WTC11 (cell line): ENCODE results near the gene TRIM22. TPM values are rescaled to one million over a fixed set of nuclear protein-coding genes. Genes with fewer than 3 reads are reported as not detected.

Experiments
- ATAC-seq: fragments of 200-7000 bp; cut with Tn5 transposase; 2 replicates; pipeline ENCODE4 v1.10.0; 2021; ENCODE audit warnings: mild to moderate bottlenecking, moderate library complexity
- CTCF ChIA-PET: fragments of 300-600 bp; sonication (Branson Sonifier 250); formaldehyde crosslinking; loops from one replicate; lab custom pipeline; 2021; ENCODE audit warnings: antibody characterized with exemption; lab: Charles Lee
- POLR2A ChIA-PET: fragments of 350-600 bp; sonication (Branson Sonifier 250); formaldehyde crosslinking; loops from one replicate; lab custom pipeline; 2021; ENCODE audit warnings: antibody characterized with exemption; lab: Charles Lee
- DNase-seq: peaks from one replicate; pipeline ENCODE4 v3.0.0; 2021; ENCODE audit warnings: low spot score
- H3K27ac Mint-ChIP-seq: 2 replicates; pipeline ENCODE4 v1.8.0; 2021; ENCODE audit warnings: mixed read lengths
- H3K27me3 Mint-ChIP-seq: 2 replicates; pipeline ENCODE4 v1.8.0; 2021; ENCODE audit warnings: low read depth, mild to moderate bottlenecking, moderate library complexity, mixed read lengths
- H3K36me3 Mint-ChIP-seq: 2 replicates; pipeline ENCODE4 v1.8.0; 2021; ENCODE audit warnings: mixed read lengths
- H3K4me1 Mint-ChIP-seq: 2 replicates; pipeline ENCODE4 v1.8.0; 2022; ENCODE audit warnings: mixed read lengths
- H3K4me3 Mint-ChIP-seq: 2 replicates; pipeline ENCODE4 v1.8.0; 2021; ENCODE audit warnings: mild to moderate bottlenecking, moderate library complexity, mixed read lengths
- H3K9me3 Mint-ChIP-seq: 2 replicates; pipeline ENCODE4 v1.8.0; 2021; ENCODE audit warnings: mixed read lengths
- AFF4 ChIP-seq: sonication (generic); formaldehyde crosslinking; IDR thresholded peaks from 2 replicates; pipeline ENCODE4 v1.8.1; 2023; ENCODE audit warnings: mild to moderate bottlenecking, missing genetic modification reagents, borderline replicate concordance
- AR ChIP-seq: fragments of 250-450 bp; sonication (Bioruptor Pico); IDR thresholded peaks from 2 replicates; pipeline ENCODE4 v1.9.0; 2021; ENCODE audit warnings: mild to moderate bottlenecking
- ATF6 ChIP-seq: sonication (generic); formaldehyde crosslinking; IDR thresholded peaks from 2 replicates; pipeline ENCODE4 v1.8.1; 2023; ENCODE audit warnings: mild to moderate bottlenecking, missing genetic modification reagents
- CREM ChIP-seq: sonication (generic); formaldehyde crosslinking; IDR thresholded peaks from 2 replicates; pipeline ENCODE4 v1.8.1; 2022; ENCODE audit warnings: mild to moderate bottlenecking, missing genetic modification reagents, moderate library complexity
- HMGXB4 ChIP-seq: sonication (generic); formaldehyde crosslinking; IDR thresholded peaks from 2 replicates; pipeline ENCODE4 v1.8.1; 2023; ENCODE audit warnings: mild to moderate bottlenecking, moderate library complexity, missing genetic modification reagents
- IRF1 ChIP-seq: sonication (generic); formaldehyde crosslinking; IDR thresholded peaks from 2 replicates; pipeline ENCODE4 v1.8.0; 2023; ENCODE audit warnings: missing genetic modification reagents
- KAT7 ChIP-seq: sonication (generic); formaldehyde crosslinking; IDR thresholded peaks from 2 replicates; pipeline ENCODE4 v1.8.1; 2023; ENCODE audit warnings: missing genetic modification reagents, mild to moderate bottlenecking, borderline replicate concordance
- MYBL2 ChIP-seq: sonication (generic); formaldehyde crosslinking; IDR thresholded peaks from 2 replicates; pipeline ENCODE4 v1.8.1; 2023; ENCODE audit warnings: mild to moderate bottlenecking, moderate library complexity, missing genetic modification reagents
- NFATC4 ChIP-seq: fragments of 250-450 bp; sonication (Bioruptor Pico); IDR thresholded peaks from 2 replicates; pipeline ENCODE4 v1.9.0; 2021; ENCODE audit warnings: mild to moderate bottlenecking
- NR2C2 ChIP-seq: sonication (generic); formaldehyde crosslinking; IDR thresholded peaks from 2 replicates; pipeline ENCODE4 v1.8.0; 2022; ENCODE audit warnings: mild to moderate bottlenecking, missing genetic modification reagents
- NR3C1 ChIP-seq: sonication (generic); formaldehyde crosslinking; conservative IDR thresholded peaks from 2 replicates; pipeline ENCODE4 v1.8.1; 2023; ENCODE audit warnings: low read depth, mild to moderate bottlenecking, missing genetic modification reagents
- OVOL2 ChIP-seq: fragments of 250-450 bp; sonication (Bioruptor Pico); IDR thresholded peaks from 2 replicates; pipeline ENCODE4 v1.9.0; 2021; ENCODE audit warnings: mild to moderate bottlenecking, borderline replicate concordance
- PRDM15 ChIP-seq: sonication (generic); formaldehyde crosslinking; IDR thresholded peaks from 2 replicates; pipeline ENCODE4 v1.8.0; 2022; ENCODE audit warnings: missing genetic modification reagents
- PRRX2 ChIP-seq: fragments of 250-450 bp; sonication (Bioruptor Pico); IDR thresholded peaks from 2 replicates; pipeline ENCODE4 v1.8.0; 2021; ENCODE audit warnings: mild to moderate bottlenecking
- RELA ChIP-seq: sonication (generic); formaldehyde crosslinking; IDR thresholded peaks from 2 replicates; pipeline ENCODE4 v1.8.1; 2022; ENCODE audit warnings: missing genetic modification reagents, mild to moderate bottlenecking, borderline replicate concordance
- RORB ChIP-seq: fragments of 250-450 bp; sonication (Bioruptor Pico); IDR thresholded peaks from 2 replicates; pipeline ENCODE4 v1.9.0; 2021; ENCODE audit warnings: mild to moderate bottlenecking
- SMAD3 ChIP-seq: sonication (generic); formaldehyde crosslinking; IDR thresholded peaks from 2 replicates; pipeline ENCODE4 v1.8.0; 2022; ENCODE audit warnings: missing genetic modification reagents, mild to moderate bottlenecking, borderline replicate concordance
- ZSCAN18 ChIP-seq: fragments of 250-450 bp; sonication (Bioruptor Pico); IDR thresholded peaks from 2 replicates; pipeline ENCODE4 v2.1.2; 2022; ENCODE audit warnings: mild to moderate bottlenecking, moderate library complexity
- total RNA-seq: library from RNA; stranded (reverse); gene quantifications from 3 replicates; pipeline ENCODE4 v1.2.3, GENCODE V29; 2021

TRIM22 gene
- total RNA-seq, 1 experiment from 2014 or later = 78.9 TPM

- Mint-ChIP-seq H3K36me3 (peaks cover 36% of the 10 kb centered on the region), H3K9me3 (no peaks in the 10 kb centered on the region), H3K27ac (0 out of 2 replicates have a peak overlapping the region, but pooled peaks have one; percentile 57), H3K4me1 (no peaks in the 10 kb centered on the region), H3K4me3 (no peak overlapping the region), H3K27me3 (no peaks in the 10 kb centered on the region)
- ChIA-PET POLR2A (no interaction called here), CTCF (no interaction called here)
- ATAC-seq (no peak), DNase-seq (no peak)
- TF ChIP-seq RELA (CRISPR knock-in tag) (no peak), PRDM15 (CRISPR knock-in tag) (no peak), ZSCAN18 (no peak), CREM (no peak), RORB (CRISPR knock-in tag) (no peak), NR2C2 (no peak), IRF1 (CRISPR knock-in tag) (no peak), SMAD3 (CRISPR knock-in tag) (no peak), HMGXB4 (no peak), NR3C1 (CRISPR knock-in tag) (no peak), PRRX2 (no peak), AR (CRISPR knock-in tag) (no peak), OVOL2 (CRISPR knock-in tag) (no peak), AFF4 (CRISPR knock-in tag) (no peak), KAT7 (CRISPR knock-in tag) (no peak), MYBL2 (CRISPR knock-in tag) (no peak), NFATC4 (no peak), ATF6 (no peak)
Measured at GRCh38 chr11:5665746-5666401, 23.7 kb upstream of the TRIM22 start.
